Mesothelial cell of epicardium (in vitro differentiated cells): ENCODE results near the gene CDH5. TPM values are rescaled to one million over a fixed set of nuclear protein-coding genes. Genes with fewer than 3 reads are reported as not detected.
A peak's percentile ranks its signal among the peaks of the same experiment; 100 is the strongest.

Source experiments
- DNase-seq, 2 experiments: peaks; one replicate each; pipeline ENCODE4 v3.0.0; 2021; ENCODE audit warnings: low spot score in 2 of 2; ENCODE audit not compliant: unreplicated experiment in 2 of 2
- H3K27ac Mint-ChIP-seq: 2 replicates; pipeline ENCODE4 v1.8.0; 2021; ENCODE audit warnings: mixed read lengths
- H3K27me3 Mint-ChIP-seq: 2 replicates; pipeline ENCODE4 v1.8.0; 2021; ENCODE audit warnings: low read depth, mixed read lengths
- H3K36me3 Mint-ChIP-seq: 2 replicates; pipeline ENCODE4 v1.8.0; 2021; ENCODE audit warnings: mixed read lengths
- H3K4me1 Mint-ChIP-seq: 2 replicates; pipeline ENCODE4 v1.8.0; 2021; ENCODE audit warnings: mixed read lengths
- H3K4me3 Mint-ChIP-seq: 2 replicates; pipeline ENCODE4 v1.8.0; 2021; ENCODE audit warnings: mild to moderate bottlenecking, moderate library complexity, mixed read lengths
- H3K9me3 Mint-ChIP-seq: 2 replicates; pipeline ENCODE4 v1.8.0; 2021; ENCODE audit warnings: mixed read lengths
- CTCF ChIP-seq: fragments of 200-600 bp; sonication (generic); IDR thresholded peaks from one replicate; pipeline ENCODE4 v1.5.0; 2021; ENCODE audit warnings: antibody characterized with exemption; ENCODE audit not compliant: unreplicated experiment
- total RNA-seq: library from RNA; stranded (reverse); gene quantifications from 3 replicates; pipeline ENCODE4 v1.2.1, GENCODE V29; 2021

The CDH5 gene
- total RNA-seq, 1 donor from 2014 or later: 0.16 TPM

- Mint-ChIP-seq H3K27me3 (peaks cover 6% of the 10 kb centered on the region), H3K36me3 (no peaks in the 10 kb centered on the region), H3K4me3 (no peak overlapping the region), H3K9me3 (no peaks in the 10 kb centered on the region), H3K4me1 (peaks cover 29% of the 10 kb centered on the region), H3K27ac (no peak overlapping the region)
- DNase-seq: no peak
- TF ChIP-seq CTCF: no peak
These were observed 4.8 kb upstream of the CDH5 start for GRCh38 chr16:66361604-66362135.

- Mint-ChIP-seq H3K36me3 (no peaks in the 10 kb centered on the region), H3K9me3 (no peaks in the 10 kb centered on the region), H3K27ac (no peak overlapping the region), H3K4me3 (no peak overlapping the region), H3K27me3 (peaks cover 6% of the 10 kb centered on the region), H3K4me1 (peaks cover 22% of the 10 kb centered on the region)
- no peak for TF ChIP-seq CTCF
- DNase-seq: no peak
These were observed 3.2 kb upstream of the CDH5 start for GRCh38 chr16:66363211-66363777.

GRCh38 chr16:66364117-66364958, 2.2 kb upstream of the CDH5 start:
- no peak for DNase-seq
- H3K9me3 Mint-ChIP-seq: no peaks in the 10 kb centered on the region
- H3K27ac Mint-ChIP-seq: no peak overlapping the region
- H3K4me1 Mint-ChIP-seq: peaks cover 22% of the 10 kb centered on the region
- peaks cover 6% of the 10 kb centered on the region for H3K27me3 Mint-ChIP-seq
- H3K4me3 Mint-ChIP-seq: no peak overlapping the region
- H3K36me3 Mint-ChIP-seq: no peaks in the 10 kb centered on the region
- no peak for TF ChIP-seq CTCF

- peaks cover 22% of the 10 kb centered on the region for H3K4me1 Mint-ChIP-seq
- no peak for TF ChIP-seq CTCF
- H3K27ac Mint-ChIP-seq: peak overlapping the region; percentile 33
- no peak overlapping the region for H3K4me3 Mint-ChIP-seq
- no peak for DNase-seq
- H3K36me3 Mint-ChIP-seq: no peaks in the 10 kb centered on the region
- peaks cover 6% of the 10 kb centered on the region for H3K27me3 Mint-ChIP-seq
- no peaks in the 10 kb centered on the region for H3K9me3 Mint-ChIP-seq
These were observed 1.6 kb upstream of the CDH5 start for GRCh38 chr16:66364959-66365306.

- no peak for DNase-seq
- no peak overlapping the region for H3K27ac Mint-ChIP-seq
- H3K4me1 Mint-ChIP-seq: peaks cover 22% of the 10 kb centered on the region
- H3K27me3 Mint-ChIP-seq: peaks cover 6% of the 10 kb centered on the region
- H3K9me3 Mint-ChIP-seq: no peaks in the 10 kb centered on the region
- no peak overlapping the region for H3K4me3 Mint-ChIP-seq
- no peaks in the 10 kb centered on the region for H3K36me3 Mint-ChIP-seq
- no peak for TF ChIP-seq CTCF
These were observed 840 bp upstream of the CDH5 start for GRCh38 chr16:66365651-66366050.
